Measurements from ENCODE around the gene KRTAP2-2.

The KRTAP2-2 gene

GRCh38 chr17:41012326-41013120 is 42.5 kb downstream of the KRTAP2-2 start:
- H3K4me1 ChIP-seq: no peaks in the 10 kb centered on the region
- no peak overlapping the region for H3K4me3 ChIP-seq (ENCODE audit: low read depth, low read length)
- no peaks in the 10 kb centered on the region for H3K36me3 ChIP-seq
- no peak for DNase-seq
- peaks cover 24% of the 10 kb centered on the region for H3K27me3 ChIP-seq
- no peaks in the 10 kb centered on the region for H3K9me3 ChIP-seq
- TF ChIP-seq, protein P1, sequence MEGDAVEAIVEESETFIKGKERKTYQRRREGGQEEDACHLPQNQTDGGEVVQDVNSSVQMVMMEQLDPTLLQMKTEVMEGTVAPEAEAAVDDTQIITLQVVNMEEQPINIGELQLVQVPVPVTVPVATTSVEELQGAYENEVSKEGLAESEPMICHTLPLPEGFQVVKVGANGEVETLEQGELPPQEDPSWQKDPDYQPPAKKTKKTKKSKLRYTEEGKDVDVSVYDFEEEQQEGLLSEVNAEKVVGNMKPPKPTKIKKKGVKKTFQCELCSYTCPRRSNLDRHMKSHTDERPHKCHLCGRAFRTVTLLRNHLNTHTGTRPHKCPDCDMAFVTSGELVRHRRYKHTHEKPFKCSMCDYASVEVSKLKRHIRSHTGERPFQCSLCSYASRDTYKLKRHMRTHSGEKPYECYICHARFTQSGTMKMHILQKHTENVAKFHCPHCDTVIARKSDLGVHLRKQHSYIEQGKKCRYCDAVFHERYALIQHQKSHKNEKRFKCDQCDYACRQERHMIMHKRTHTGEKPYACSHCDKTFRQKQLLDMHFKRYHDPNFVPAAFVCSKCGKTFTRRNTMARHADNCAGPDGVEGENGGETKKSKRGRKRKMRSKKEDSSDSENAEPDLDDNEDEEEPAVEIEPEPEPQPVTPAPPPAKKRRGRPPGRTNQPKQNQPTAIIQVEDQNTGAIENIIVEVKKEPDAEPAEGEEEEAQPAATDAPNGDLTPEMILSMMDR (IDR thresholded peaks at IDR 0.05; ENCODE audit: low read depth, low read length): no peak

DNA sequence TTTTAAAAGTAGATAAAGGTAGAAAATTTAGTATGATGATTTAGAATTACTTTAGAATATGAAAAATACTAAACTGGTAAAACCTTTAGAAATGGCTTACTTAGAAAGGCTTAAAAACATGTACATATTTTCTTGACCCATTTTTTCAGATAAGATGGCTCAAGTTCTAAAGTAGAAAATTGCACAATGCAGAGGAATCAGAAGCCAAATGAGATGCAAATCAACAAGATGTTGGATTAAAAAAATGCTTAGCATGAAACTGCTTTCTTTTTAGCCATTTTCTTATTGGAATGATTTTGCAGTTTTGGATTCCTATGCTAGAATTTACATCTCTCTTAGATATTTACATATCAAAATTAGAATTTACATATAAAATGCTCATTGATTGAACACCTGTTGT is 44.6 kb downstream of the KRTAP2-2 start:
- Histone ChIP-seq H3K4me3 (ENCODE audit: low read depth, low read length) (no peak overlapping the region), H3K4me1 (no peaks in the 10 kb centered on the region), H3K27me3 (peaks cover 11% of the 10 kb centered on the region), H3K36me3 (no peaks in the 10 kb centered on the region), H3K9me3 (no peaks in the 10 kb centered on the region)
- no peak for DNase-seq
- TF ChIP-seq, protein P1 (IDR thresholded peaks at IDR 0.05; ENCODE audit: low read depth, low read length): no peak

DNA sequence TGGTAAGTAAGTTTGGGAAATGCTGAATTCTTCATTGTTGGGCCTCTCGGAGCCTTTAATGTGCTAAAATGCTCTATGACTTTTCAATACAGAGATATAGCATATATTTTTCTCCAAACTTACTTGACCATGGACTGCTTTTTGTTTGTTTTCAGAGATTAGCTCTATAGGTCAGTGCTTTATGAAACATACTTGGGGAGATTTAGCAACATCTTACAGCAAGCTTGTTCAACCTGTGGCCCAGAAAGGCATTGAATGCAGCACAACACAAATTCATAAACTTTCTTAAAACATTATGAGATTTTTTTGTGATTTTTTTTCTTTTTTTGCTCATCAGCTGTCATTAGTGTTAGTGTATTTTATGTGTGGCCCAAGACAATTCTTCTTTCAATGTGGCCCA is 45.1 kb downstream of the KRTAP2-2 start:
- Histone ChIP-seq H3K4me3 (ENCODE audit: low read depth, low read length) (no peak overlapping the region), H3K27me3 (peaks cover 9% of the 10 kb centered on the region), H3K9me3 (no peaks in the 10 kb centered on the region), H3K36me3 (no peaks in the 10 kb centered on the region), H3K4me1 (no peaks in the 10 kb centered on the region)
- TF ChIP-seq, protein P1 (IDR thresholded peaks at IDR 0.05; ENCODE audit: low read depth, low read length): no peak
- DNase-seq: no peak

GRCh38 chr17:41009301-41009760 is 45.7 kb downstream of the KRTAP2-2 start:
- no peak overlapping the region for H3K4me3 ChIP-seq (ENCODE audit: low read depth, low read length)
- TF ChIP-seq, protein P1 (IDR thresholded peaks at IDR 0.05; ENCODE audit: low read depth, low read length): no peak
- H3K9me3 ChIP-seq: no peaks in the 10 kb centered on the region
- H3K36me3 ChIP-seq: no peaks in the 10 kb centered on the region
- H3K4me1 ChIP-seq: no peaks in the 10 kb centered on the region
- no peak for DNase-seq
- H3K27me3 ChIP-seq: peaks cover 15% of the 10 kb centered on the region

- TF ChIP-seq, protein P1 (IDR thresholded peaks at IDR 0.05; ENCODE audit: low read depth, low read length): no peak
- Histone ChIP-seq H3K4me3 (ENCODE audit: low read depth, low read length) (no peak within 1 kb of the TSS), H3K27me3 (peaks cover 16% of the 10 kb centered on the region), H3K4me1 (no peaks in the 10 kb centered on the region), H3K9me3 (no peaks in the 10 kb centered on the region), H3K36me3 (no peaks in the 10 kb centered on the region)
- no peak for DNase-seq
Observed at GRCh38 chr17:41008811-41009210, 46.2 kb downstream of the KRTAP2-2 start, which contains the start of gene KRTAP3-1. KRTAP3-1 (minus strand) TSS chr17:41009128; CDS start chr17:41009074, 54 bp downstream.

Data from BE2C (cell line).